CD14-positive monocyte (primary cell): Measurements from ENCODE around the gene SPTBN1. TPM values are rescaled to one million over a fixed set of nuclear protein-coding genes. Genes with fewer than 3 reads are reported as not detected.
A peak's percentile ranks its signal among the peaks of the same experiment; 100 is the strongest.

ENCODE experiments used
- DNase-seq, 3 donors: peaks; one replicate each; pipeline ENCODE4 v3.0.0-alpha.2; 2011 to 2022
- H2AFZ ChIP-seq: 2 replicates; pipeline ENCODE4 v1.6.0; 2012; ENCODE audit warnings: mild to moderate bottlenecking, low read depth, low read length, inconsistent platforms; ENCODE audit not compliant: insufficient read depth, poor library complexity, severe bottlenecking
- H3K27ac ChIP-seq, 2 donors: 1 replicate in 1 of 2; 2 replicates in 1 of 2; pipeline ENCODE4 v1.5.1; 2012 to 2013; ENCODE audit warnings: low read length in 2 of 2, control low read depth in 1 of 2, inconsistent platforms in 1 of 2, low read depth in 1 of 2, mild to moderate bottlenecking in 1 of 2
- H3K27me3 ChIP-seq, 2 donors: one replicate each; pipeline versions ENCODE4 v1.6.0 to v1.6.1; 2011 to 2013; ENCODE audit warnings: low read length in 2 of 2; ENCODE audit not compliant: control insufficient read depth in 2 of 2, insufficient read depth in 2 of 2
- H3K36me3 ChIP-seq, 2 donors: replicated peaks in 1 of 2; 1 replicate in 1 of 2; 2 replicates in 1 of 2; pipeline versions ENCODE4 v1.5.1 to v1.6.1; 2012 to 2013; ENCODE audit warnings: low read length in 2 of 2, control low read depth in 1 of 2, inconsistent platforms in 1 of 2, mild to moderate bottlenecking in 1 of 2; ENCODE audit not compliant: insufficient read depth in 2 of 2, control insufficient read depth in 1 of 2
- H3K4me1 ChIP-seq, 2 donors: 1 replicate in 1 of 2; 2 replicates in 1 of 2; pipeline versions ENCODE4 v1.5.1 to v1.6.1; 2012 to 2013; ENCODE audit warnings: low read length in 2 of 2, control low read depth in 1 of 2, inconsistent platforms in 1 of 2, mild to moderate bottlenecking in 1 of 2, moderate library complexity in 1 of 2; ENCODE audit not compliant: insufficient read depth in 2 of 2, control insufficient read depth in 1 of 2
- H3K4me2 ChIP-seq: replicated peaks from 2 replicates; pipeline ENCODE3; 2012; ENCODE audit warnings: low read length, moderate library complexity, mild to moderate bottlenecking; ENCODE audit not compliant: poor library complexity, severe bottlenecking; ENCODE audit errors: extremely low read depth
- H3K4me3 ChIP-seq, 3 experiments: fragments of 200-600 bp in 1 of 3; sonication (generic) in 1 of 3; replicated peaks in 1 of 3; 1 replicate in 2 of 3; 2 replicates in 1 of 3; pipeline ENCODE4 v1.5.1; 2011 to 2013; ENCODE audit warnings: low read length in 3 of 3, mild to moderate bottlenecking in 3 of 3, control low read depth in 2 of 3, low read depth in 2 of 3, inconsistent platforms in 1 of 3, moderate library complexity in 1 of 3
- H3K79me2 ChIP-seq: 2 replicates; pipeline ENCODE4 v1.6.0; 2012; ENCODE audit warnings: mild to moderate bottlenecking, control low read depth, inconsistent platforms, low read length, moderate library complexity; ENCODE audit not compliant: insufficient read depth
- H3K9ac ChIP-seq: 2 replicates; pipeline ENCODE4 v1.6.0; 2017; ENCODE audit warnings: low read length, mild to moderate bottlenecking; ENCODE audit not compliant: insufficient read depth, poor library complexity, severe bottlenecking
- H3K9me3 ChIP-seq, 2 donors: replicated peaks in 1 of 2; 1 replicate in 1 of 2; 2 replicates in 1 of 2; pipeline versions ENCODE4 v1.5.1 to v1.6.1; 2012 to 2013; ENCODE audit warnings: low read length in 2 of 2, control low read depth in 1 of 2; ENCODE audit not compliant: control insufficient read depth in 1 of 2, insufficient read depth in 1 of 2
- H4K20me1 ChIP-seq: 2 replicates; pipeline ENCODE4 v1.6.0; 2012; ENCODE audit warnings: mild to moderate bottlenecking, low read length, control low read depth, moderate library complexity; ENCODE audit not compliant: insufficient read depth
- H3K27ac Mint-ChIP-seq, 7 donors: one replicate each; pipeline ENCODE4 v1.8.0; 2020; ENCODE audit warnings: mild to moderate bottlenecking in 7 of 7, mixed read lengths in 7 of 7, moderate library complexity in 6 of 7, inconsistent platforms in 2 of 7
- H3K27me3 Mint-ChIP-seq, 3 donors: one replicate each; pipeline ENCODE4 v1.8.0; 2021 to 2022; ENCODE audit warnings: low read depth in 3 of 3, mild to moderate bottlenecking in 3 of 3, mixed read lengths in 3 of 3, moderate library complexity in 3 of 3, inconsistent platforms in 1 of 3
- H3K36me3 Mint-ChIP-seq, 2 donors: one replicate each; pipeline ENCODE4 v1.8.0; 2020; ENCODE audit warnings: mixed read lengths in 2 of 2, inconsistent platforms in 1 of 2, mild to moderate bottlenecking in 1 of 2
- H3K4me1 Mint-ChIP-seq: one replicate; pipeline ENCODE4 v1.8.0; 2020; ENCODE audit warnings: mild to moderate bottlenecking, mixed read lengths
- H3K4me3 Mint-ChIP-seq, 2 donors: one replicate each; pipeline ENCODE4 v1.8.0; 2020; ENCODE audit warnings: mild to moderate bottlenecking in 2 of 2, mixed read lengths in 2 of 2, moderate library complexity in 1 of 2
- H3K9me3 Mint-ChIP-seq, 7 donors: one replicate each; pipeline ENCODE4 v1.8.0; 2020 to 2022; ENCODE audit warnings: mixed read lengths in 7 of 7, mild to moderate bottlenecking in 6 of 7, moderate library complexity in 6 of 7, inconsistent platforms in 2 of 7
- CTCF ChIP-seq: fragments of 200-600 bp; IDR thresholded peaks from one replicate; pipeline ENCODE4 v1.8.0; 2022; ENCODE audit warnings: antibody characterized with exemption, mild to moderate bottlenecking
- WGBS: methylation state at CpG from one replicate; pipeline ENCODE4 v1.1.5; 2013; ENCODE audit warnings: missing lambda C conversion rate; ENCODE audit not compliant: insufficient coverage; 5-methylcytosine and 5-hydroxymethylcytosine counted together
- intact Hi-C, 2 donors: fragments of 100-400 bp; cut with micrococcal nuclease; formaldehyde crosslinking; loops; one replicate each; pipeline versions ENCODE4 v1.15.0 to v1.15.1; 2023
- polyA plus RNA-seq, 3 donors: library from polyadenylated mRNA; depleted of rRNA in 1 of 3; unstranded in 2 of 3; stranded (reverse) in 1 of 3; fragments of 300-500 nt in 2 of 3; fragments of >200 nt in 1 of 3; fragmentation: Illumina TruSeq in 2 of 3; gene quantifications; 1 replicate in 2 of 3; 2 replicates in 1 of 3; pipeline ENCODE4 v1.2.3, GENCODE V29; 2012 to 2021

Gene SPTBN1
- polyA plus RNA-seq, 3 donors, result 0.79 to 2.8 (median 1.7) TPM

DNA sequence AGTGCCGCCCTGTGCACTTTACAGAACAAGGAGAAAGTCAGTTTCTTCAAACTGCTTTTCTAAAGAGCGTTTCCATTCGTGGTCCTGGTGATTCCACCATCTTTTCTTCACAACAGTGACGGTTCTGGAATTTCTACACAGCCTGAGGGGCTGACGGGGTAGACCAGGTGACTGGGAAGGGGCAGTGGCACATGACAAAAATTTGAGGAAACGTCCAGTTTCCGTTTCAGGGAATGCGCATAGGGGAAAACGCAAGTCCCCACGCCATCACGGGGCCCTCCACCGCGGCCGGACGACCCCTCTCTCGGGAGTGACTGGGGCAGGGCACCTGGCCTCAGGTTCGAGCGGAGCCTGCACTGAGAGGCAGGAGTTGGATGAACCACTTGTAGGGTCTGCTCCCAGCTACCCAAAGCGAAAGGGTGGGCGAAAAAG, 980 bp upstream of the SPTBN1 start:
- intact Hi-C loops, result no loop called here
- no peak overlapping the region for H3K9ac ChIP-seq
- Mint-ChIP-seq H3K4me1 (peaks cover 15% of the 10 kb centered on the region), H3K9me3 (peaks cover 0 to 16% (median 4%) of the 10 kb centered on the region in 7 donors), H3K27me3 (peaks cover 54 to 66% (median 56%) of the 10 kb centered on the region in 3 donors), H3K36me3 (peaks cover 0 to 5% of the 10 kb centered on the region in 2 donors), H3K27ac (no peak overlapping the region), H3K4me3 (peak overlapping the region in 1 of 2 donors; percentile 86)
- WGBS, result 4% methylated on average over 17 of the region's 20 CpGs
- H3K9me3 ChIP-seq, result peaks cover 3 to 15% of the 10 kb centered on the region in 2 donors
- peaks cover 9 to 22% of the 10 kb centered on the region in 2 donors for H3K4me1 ChIP-seq
- no peaks in the 10 kb centered on the region for H3K79me2 ChIP-seq
- H4K20me1 ChIP-seq, result no peaks in the 10 kb centered on the region
- H3K36me3 ChIP-seq, result no peaks in the 10 kb centered on the region
- no peak overlapping the region for H3K27ac ChIP-seq
- no peak for DNase-seq
- H2AFZ ChIP-seq, result no peak overlapping the region
- H3K4me2 ChIP-seq, result peak overlapping the region; percentile 72
- peaks cover 42 to 57% of the 10 kb centered on the region in 2 donors for H3K27me3 ChIP-seq
- TF ChIP-seq CTCF, result no peak
- peak overlapping the region in 1 of 3 experiments; percentile 43 for H3K4me3 ChIP-seq

- intact Hi-C loops, result no loop called here
- Histone ChIP-seq H3K9ac (no peak overlapping the region), H3K36me3 (no peaks in the 10 kb centered on the region), H3K9me3 (peaks cover 3 to 15% of the 10 kb centered on the region in 2 donors), H4K20me1 (no peaks in the 10 kb centered on the region), H3K4me1 (peaks cover 9 to 22% of the 10 kb centered on the region in 2 donors), H3K4me2 (peak overlapping the region; percentile 72), H3K27me3 (peaks cover 46 to 64% of the 10 kb centered on the region in 2 donors), H3K79me2 (no peaks in the 10 kb centered on the region), H3K4me3 (peak overlapping the region in 1 of 3 experiments; percentile 43), H2AFZ (no peak overlapping the region), H3K27ac (no peak overlapping the region)
- peaks cover 0 to 5% of the 10 kb centered on the region in 2 donors for H3K36me3 Mint-ChIP-seq
- H3K9me3 Mint-ChIP-seq, result peaks cover 0 to 16% (median 4%) of the 10 kb centered on the region in 7 donors
- no peak overlapping the region for H3K27ac Mint-ChIP-seq
- H3K4me3 Mint-ChIP-seq, result peak overlapping the region in 1 of 2 donors; percentile 86
- TF ChIP-seq CTCF, result no peak
- H3K27me3 Mint-ChIP-seq, result peaks cover 62 to 76% (median 63%) of the 10 kb centered on the region in 3 donors
- no peak for DNase-seq
- peaks cover 15% of the 10 kb centered on the region for H3K4me1 Mint-ChIP-seq
- under 1% methylated on average over 30 of the region's 30 CpGs for WGBS
These were observed 160 bp downstream of the SPTBN1 start for GRCh38 chr2:54456362-54456611.
